Muscle of back (tissue), 11 donors: ENCODE measurements around the gene MOB3B. TPM values are rescaled to one million over a fixed set of nuclear protein-coding genes. Genes with fewer than 3 reads are reported as not detected.
A peak's percentile ranks its signal among the peaks of the same experiment; 100 is the strongest.

Source experiments
- DNase-seq, 3 donors: peaks; one replicate each; pipeline versions ENCODE4 v3.0.0 to v3.0.0-alpha.2; 2013
- polyA plus RNA-seq, 10 donors: library from polyadenylated mRNA; unstranded; fragments of 120-200 nt; gene quantifications; one replicate each; pipeline ENCODE4 v1.2.1, GENCODE V29; 2013; ENCODE audit not compliant: insufficient read length in 10 of 10

MOB3B gene
- polyA plus RNA-seq, 10 donors = 2.4 to 5.1 (median 2.7) TPM

DNA sequence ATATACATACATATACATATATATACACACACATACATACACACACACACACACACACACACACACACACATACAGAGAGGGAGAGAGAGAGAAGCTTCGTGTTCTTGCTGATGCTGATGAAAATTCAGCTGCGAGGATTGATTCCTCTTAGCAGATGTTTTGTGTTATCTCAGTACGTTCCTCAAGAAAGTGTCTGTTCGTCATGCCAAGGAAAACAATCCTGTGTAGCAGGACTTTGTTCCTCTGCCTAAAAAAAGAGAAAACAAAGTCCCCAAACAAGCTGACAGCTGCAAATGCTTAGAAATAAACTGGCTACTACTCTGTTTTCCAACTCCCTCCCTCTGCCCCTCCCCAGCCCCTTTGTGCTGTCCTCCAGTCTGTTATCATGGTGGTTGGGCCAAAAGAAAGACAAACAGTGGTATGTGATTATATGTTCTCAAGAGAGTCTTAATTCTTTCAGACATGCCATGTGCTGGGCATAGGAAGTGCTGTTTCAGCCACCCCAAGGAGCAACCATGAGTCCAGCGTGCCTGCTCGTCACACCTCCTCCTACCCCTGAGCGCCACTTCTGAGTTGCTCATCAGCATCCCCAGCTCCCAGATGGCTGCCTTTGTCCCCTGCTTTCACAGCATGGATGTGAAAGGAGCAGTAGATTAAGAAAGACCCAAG is 161.2 kb downstream of the MOB3B start:
- peak; percentile 73 to 92 (median 75) for DNase-seq

DNA sequence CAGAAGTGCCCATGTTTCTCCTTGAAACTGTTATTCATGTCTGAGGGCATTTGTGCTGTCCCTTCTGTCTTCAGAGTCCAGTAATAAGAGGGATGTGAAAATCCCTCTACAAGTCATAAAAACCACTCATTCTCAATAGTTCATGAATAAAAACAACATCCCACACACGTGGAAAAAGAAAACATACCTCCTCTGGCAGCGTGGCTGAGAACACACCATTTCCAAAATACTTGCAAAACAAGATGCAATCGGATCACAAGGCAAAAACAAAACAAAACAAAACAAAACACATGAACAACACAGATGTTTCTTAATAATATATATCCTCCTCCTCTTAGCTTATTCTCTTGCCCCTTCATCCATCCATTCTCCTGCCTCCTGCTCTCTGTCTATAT is 161.7 kb downstream of the MOB3B start:
- peak in 2 of 3 donors; percentile 24 to 35 for DNase-seq

DNA sequence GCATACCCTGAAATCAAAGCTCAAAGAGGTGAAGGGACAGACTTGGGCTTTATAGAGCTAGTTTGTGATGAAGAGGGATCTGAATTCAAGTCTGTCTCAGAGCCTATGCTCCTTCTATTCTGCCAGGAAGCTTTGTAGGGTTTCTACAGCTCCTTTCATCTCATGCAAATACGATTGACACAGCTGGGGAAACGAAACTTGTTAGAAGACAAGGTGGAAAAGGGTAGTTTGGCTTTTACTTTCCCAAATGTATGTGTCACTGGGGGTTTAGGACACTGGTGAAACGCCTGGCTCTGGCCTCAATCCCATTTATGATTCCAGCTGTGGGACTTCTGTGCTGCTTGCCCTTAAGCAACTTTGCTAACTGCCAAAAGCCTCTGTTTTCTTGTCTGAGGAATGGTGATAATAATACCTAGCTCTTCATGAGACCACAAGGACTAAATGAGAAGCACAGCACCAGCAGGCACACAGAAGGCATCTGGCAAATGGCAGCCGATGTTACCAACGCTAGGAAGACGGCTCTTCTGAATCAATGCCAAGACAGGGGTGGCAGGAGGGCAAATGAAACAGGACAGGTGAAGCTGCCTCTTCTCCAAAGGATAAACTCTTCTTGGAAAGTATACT is 162.3 kb downstream of the MOB3B start:
- no peak for DNase-seq

DNA sequence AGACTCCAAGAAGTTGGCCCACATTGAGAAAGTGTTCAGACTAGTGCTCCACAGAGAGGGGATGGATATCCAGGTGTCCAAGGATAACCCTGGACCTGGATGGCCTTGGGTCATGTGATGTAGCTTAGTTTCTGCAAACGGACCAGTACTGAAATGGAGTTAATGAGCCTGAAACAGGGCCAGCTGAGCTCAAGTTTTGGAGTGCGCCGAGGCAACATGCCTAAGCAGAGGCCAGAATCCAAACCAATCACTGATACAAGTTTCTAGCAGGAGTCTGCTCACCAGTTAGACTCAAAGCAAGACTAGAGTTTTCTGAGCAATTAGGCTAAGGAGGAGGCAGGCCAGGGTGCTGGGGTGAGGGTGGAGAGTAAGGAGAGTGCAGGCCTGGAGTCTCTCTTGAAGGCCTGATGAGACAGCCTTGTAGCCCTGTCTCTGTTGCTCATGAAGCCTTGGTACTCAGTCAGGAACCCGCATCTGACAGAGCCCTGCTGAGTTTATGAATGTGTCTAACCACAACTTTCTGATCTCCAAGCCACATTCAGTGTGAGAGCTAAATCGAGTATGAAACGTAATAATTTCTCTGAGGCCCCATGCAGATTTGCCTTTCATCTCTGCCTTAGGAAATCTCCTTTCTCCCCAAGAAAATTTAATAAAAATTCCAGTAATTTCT is 163.8 kb downstream of the MOB3B start:
- no peak for DNase-seq

DNA sequence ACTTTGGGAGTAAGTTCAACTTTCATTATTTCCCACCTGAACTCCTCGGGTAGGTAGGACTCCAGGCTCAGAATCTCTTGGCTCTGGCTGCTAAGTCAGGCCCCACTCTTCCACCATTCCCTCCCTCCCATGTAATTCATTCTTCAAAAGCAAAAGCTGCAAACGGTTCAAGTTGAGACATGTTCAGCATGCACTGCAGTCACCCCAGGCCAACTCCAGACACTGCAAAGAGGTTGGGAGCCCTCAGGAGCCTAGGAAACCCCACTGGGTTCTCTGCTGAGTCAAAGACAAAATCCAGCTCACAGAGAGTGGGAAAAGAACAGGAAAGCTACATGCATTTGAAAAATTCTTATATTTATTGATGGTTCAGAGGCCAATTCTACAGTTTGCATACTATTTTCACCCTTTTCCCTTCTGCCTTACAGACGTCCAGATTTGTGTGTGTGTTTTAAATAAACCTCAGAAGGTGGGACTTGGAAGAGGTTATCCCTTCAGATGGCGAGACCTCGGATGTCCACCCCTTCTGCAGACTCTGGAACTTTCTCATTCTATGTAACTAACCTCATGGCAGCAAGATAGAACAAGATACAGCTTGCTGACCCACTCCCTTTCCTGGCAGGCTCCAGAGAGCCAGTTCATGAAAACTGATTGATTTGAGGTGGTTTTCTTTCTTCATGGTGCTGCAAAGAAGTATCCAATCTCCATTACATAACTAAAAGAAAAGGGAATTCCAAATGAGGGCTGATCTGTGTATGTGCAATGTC is 167.0 kb downstream of the MOB3B start:
- no peak for DNase-seq

DNA sequence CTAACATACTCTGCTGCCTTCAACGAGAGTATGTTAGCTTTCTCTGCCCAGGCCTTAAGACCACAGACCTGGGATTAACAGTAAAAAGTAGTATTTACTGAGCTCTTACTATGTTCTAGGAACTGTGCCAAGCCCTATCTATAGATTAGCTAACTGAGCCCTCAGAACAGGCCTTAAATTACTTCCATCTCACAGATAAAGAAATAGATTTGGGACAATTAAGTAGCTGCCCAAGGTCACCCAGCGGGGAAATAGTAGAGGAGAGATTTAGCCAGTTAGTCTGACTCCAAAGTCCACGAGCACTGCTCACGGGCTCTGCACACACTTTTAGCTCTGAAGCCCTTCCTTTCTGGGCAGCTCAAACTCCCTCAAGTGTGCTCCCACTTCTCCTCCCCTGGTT is 168.1 kb downstream of the MOB3B start:
- DNase-seq = no peak

DNA sequence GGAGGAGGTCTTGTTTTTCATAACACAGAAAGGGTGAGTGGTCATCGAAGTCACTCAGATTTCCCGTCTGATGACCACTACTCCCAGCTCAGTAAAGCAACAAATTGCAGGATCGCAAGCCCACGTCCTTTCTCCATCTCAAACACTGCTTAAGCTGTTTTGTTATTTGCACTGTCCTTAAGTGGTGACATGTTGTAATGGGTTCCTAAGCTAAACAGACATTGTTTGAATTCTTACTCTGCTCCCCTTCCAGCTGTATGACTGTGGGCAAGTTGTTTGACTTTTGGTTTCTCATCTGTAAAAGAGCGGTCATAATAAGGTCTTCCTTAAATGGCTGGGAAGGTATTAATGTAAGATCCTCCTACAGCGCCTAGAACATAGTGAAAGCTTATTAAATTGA is 169.9 kb downstream of the MOB3B start:
- no peak for DNase-seq

DNA sequence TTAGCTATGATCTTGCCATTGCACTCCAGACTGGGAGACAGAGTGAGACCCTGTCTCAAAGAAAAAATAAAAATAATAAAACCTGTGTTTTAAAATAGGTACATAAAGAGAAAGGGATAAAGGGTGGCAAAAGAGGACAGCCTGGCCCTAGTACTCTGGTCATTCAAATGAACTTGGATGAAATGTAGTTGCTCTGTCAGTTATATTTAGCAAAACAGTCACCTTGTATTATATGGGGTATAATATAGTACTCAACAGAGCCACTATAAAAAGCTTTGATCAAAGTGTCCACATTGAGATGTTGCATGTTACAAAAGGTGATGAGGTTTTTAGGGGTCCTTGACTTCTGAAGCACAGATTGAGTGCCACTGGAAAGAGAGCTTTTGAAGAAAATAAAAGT is 171.6 kb downstream of the MOB3B start:
- no peak for DNase-seq

DNA sequence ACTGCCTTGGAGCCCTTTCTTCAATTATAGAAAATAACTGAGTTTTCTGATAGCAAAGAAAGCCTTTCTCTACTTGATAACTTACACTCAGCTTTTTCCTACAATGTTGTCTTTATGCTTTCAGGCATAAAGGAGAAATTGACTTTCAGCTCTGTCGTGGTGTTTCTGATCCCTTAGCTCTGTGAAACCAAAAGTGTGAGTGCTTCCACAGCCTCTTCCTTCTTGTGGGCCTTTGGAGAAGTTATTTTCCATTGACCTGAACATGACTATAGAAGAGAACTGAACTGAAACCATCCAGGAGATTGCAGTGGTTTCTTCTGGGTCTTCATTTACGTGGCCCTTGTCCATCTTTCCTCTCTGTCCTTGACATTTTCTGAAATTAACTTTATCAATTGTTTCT is 173.2 kb downstream of the MOB3B start:
- no peak for DNase-seq

DNA sequence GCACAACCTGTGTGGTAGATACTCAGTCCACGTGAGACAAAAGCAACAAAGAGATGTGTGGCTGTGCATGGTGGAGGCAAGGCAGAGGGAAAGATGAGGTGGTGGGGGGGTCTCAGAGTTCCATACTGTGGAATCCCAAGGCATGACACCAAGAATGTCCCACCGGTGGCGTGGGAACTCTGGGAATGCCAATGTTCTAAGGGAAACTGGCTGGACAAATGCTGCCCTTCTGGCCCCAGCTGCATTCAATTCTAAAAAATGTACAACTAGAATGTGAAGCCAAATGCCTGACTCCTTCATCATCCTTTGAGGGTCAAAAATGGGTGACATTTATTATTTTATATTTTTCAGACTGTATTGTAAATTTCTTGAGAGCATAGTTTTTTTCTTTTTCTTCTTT is 174.4 kb downstream of the MOB3B start:
- DNase-seq = no peak

DNA sequence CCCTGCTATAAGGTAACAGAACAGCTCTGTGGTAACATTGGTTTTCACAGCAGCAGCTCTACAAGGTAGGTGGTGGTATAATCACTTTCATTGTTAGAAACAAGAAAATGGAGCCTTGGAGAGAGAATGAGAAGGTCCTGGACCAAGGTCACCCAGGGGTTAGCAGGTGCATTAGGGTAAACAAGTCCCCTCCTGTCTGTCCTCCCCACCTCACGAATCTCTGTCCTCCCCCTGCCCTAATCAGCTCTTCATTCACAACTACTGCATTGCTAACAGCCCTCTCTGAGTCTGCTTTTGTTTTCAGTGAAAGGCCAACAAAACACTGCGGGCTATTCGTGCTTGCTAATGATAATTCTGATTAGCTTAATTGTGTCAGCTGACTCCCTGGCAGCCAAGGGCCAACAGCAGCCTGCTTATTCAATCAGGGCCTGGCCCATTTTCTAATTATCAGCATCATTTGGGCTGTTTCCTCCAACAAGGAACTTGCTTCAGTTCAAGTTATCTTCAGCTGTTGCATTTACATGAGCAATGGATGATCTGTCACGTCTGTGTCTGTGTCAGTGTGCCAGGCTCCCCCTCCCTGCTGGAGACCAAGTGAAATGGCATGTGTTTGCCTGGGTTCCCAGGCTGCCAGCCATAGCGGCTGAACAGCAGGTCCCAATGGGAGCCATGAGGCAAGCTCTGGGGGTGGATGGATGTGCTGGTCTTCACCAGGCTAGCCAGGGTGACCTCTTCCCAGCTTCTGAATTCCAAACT is 176.0 kb downstream of the MOB3B start:
- DNase-seq = no peak

DNA sequence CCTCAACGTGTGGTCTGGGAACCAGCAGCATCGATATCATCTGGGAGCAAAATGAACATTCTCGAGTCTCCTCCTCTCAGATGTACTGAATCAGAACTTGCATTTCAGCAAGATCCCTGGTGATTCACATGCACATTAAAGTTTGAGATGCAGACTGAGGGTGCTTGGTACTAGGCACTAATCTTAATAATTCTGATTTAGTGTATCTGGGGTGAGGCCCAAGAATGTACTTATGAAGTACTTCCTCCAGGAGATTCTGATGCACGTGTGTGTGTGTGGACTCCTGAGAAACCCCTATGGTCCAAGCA is 176.5 kb downstream of the MOB3B start:
- no peak for DNase-seq

DNA sequence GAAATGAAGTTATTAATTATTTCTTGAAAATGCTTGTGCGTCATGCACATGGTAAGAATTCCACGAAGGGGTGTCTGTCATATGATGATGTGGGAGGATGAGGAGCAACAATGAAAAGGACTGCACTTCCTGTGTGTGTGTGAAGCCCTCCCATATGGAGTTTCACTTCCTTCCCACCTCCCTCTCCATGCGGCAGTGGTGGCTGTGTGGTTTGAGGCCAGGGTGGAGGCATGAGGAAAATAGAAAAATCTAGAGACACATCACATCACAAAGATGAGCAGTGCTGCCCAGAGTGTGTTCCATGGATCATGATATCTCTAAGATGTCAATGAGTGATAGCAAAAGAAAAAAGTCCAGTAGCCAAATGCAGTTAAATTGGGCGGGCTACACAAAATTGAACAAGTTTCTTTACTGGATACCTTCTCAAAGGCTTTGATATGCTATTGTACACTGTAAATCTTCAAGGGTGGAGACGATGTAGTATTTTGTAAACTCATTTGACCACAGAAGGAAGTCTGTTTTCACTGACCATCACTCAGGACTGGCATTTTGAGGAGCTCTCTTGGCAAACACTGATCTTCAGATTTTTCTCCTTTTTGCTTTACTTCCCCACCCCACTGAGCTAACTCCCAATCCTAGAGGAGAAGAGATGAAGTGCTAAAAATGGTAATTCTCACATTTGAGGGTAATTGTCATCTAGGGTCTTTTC is 177.0 kb downstream of the MOB3B start:
- DNase-seq = no peak

DNA sequence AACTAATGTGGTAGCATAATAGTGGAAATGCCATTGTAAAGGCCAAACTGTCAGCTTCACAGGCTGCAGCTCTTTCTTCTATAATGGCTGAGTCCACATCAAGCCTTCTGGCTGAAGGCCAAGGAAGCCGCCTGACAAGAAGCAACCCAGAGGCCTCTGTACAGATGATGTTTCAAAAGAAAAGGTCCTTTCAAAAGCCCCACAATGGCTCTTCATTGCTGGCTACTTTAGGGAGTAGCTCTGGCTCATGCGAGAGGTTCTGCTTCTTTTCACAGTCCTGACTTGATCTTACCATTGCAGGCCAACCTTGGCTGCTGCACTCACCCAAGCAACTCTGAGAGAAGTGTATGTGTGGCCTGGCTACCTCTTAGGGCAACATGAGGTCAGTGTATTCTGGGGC is 178.2 kb downstream of the MOB3B start:
- DNase-seq = no peak

DNA sequence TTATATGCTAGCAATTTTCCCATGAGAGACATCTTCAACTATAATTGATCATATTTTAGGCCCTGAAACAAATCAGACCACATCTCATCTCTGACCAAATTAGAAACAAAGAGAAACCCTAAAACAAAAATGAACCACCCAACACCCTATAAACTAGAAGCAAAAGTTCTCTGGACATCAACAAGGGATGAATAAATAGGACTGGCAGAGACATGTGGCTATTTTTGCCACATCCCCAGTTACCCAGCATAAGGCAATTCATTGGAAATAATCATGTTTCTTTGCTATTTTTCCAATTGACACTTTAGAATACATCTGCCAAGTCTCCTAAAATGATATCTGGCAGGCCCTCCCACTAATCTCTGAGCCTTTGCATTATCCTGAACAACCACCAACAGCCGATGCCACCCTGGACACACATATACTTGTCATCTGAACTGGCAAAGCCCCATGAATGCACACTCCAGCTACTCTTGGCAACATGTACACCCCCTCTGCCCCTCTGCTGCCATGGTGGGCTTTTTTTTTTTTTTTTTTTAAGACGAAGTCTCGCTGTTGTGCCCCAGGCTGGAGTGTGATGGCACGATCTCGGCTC is 179.1 kb downstream of the MOB3B start:
- no peak for DNase-seq

DNA sequence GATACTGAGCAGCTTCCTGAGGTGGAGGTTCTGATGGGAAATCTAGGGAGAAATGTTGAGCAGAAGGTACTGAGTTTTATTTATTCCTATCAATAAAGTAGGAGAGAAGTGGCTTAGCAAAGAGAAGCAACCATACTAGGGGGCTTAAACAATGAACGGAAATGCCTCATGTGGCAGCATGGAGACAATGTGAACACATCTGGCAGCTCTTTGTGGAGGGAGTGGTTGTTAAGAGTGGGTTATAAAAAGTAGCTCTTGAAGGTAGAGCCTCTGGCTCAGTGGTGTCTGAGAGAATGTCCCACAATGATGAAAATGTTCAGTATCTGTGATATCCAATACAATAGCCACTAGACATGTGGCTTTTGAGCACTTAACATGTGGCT is 179.9 kb downstream of the MOB3B start:
- DNase-seq = no peak

DNA sequence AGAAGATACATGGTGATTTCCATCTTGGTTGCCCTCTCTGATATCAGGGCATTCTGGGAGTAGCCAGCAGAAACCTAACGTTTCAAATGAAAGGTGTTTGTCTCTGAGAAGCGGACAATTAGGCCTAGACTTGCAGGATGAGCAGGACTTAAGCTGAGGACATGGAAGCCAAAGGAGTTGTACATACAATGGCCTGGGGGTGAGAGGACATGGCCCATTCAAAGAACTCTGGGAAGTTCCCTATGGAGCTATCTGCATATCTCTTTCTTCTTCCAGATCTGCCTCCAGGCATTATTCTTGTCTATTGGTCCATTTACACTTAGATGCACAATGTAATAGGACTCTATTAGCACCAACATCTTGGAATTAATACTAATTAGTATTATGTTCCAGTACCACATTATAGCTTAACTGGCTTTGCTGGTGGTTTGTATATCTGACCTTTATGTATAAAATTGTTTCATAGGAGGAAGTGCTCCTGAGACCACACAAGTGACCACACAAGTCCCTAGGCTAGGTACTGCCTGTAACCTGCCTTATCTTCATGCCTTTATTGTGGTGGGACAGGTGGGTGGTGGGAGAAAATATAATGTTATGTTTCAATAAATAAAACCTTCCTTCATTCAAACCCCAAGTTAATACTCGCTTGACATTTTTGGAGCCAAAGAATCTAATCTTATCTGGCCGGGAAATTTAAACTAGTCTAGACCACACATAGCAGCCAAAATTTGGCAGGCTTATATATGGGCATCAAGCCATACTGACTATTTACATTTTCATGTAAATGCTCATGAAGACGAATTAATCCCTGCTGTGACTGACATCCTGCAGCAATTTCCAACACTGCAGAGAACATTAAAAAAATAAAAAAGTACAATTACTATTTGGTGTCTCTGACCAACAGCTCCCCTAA is 180.6 kb downstream of the MOB3B start:
- peak in 1 of 3 donors; percentile 55 for DNase-seq

DNA sequence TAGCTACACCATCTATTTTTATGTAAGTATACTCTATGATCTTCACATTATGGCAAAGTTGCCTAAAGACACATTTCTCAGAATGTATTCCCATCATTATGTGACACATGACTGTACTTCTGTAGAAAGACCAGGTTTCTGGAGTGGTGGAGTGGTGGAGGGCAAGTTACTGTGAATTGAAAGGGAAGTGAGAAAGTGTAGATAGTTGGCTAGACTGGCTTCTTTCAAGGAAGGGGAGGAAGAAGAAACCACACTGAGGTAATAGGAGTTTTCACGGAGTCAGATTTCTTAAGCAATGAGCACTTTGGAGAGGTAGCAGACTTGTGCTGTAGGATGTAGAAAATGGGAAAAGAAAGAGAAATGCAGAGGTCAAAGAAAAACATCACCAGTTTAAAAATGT is 181.7 kb downstream of the MOB3B start:
- no peak for DNase-seq

DNA sequence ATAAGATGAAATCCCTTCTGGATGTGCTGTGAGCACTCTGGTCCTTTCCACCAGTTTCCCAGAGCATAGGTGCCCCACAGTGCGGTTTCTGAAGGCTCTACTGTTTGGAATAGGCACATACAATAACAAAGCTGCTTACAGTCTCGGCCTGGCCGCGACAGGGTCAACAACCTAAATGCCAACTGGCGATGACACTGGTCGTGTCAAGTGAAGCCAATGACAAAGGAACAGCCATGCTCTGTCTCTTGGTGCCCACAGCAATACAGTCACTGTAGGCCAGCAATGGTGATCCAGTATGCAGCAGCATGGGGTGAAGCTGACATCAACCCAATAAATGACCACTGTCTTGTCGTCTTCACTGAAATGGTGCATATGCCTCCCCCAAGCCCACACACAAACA is 184.8 kb downstream of the MOB3B start:
- no peak for DNase-seq
